H7 (cell line): ENCODE data around the gene MTHFS. TPM values are rescaled to one million over a fixed set of nuclear protein-coding genes. Genes with fewer than 3 reads are reported as not detected.

ENCODE experiments used
- total RNA-seq: library from RNA; depleted of rRNA; stranded (reverse); fragments of >200 nt; shearing (Covaris generic); gene quantifications from 2 replicates; pipeline ENCODE4 v1.2.3, GENCODE V29; 2014; rRNA removed

The MTHFS gene
- total RNA-seq, 1 experiment from 2014 or later: 13.9 TPM

Other genes starting within 250 kb of the MTHFS start
- gene BCL2A1, start 74.2 kb upstream of the MTHFS start, total RNA-seq: not detected in 2 replicates
- gene ZFAND6, start 162.7 kb upstream of the MTHFS start, total RNA-seq: 213 and 238 TPM in 2 replicates